A549 (cell line): ENCODE measurements around the gene RPS21. TPM values are rescaled to one million over a fixed set of nuclear protein-coding genes. Genes with fewer than 3 reads are reported as not detected.

Experiments
- ATAC-seq, 2 experiments: fragments of 200-7000 bp in 1 of 2; fragments of >200 bp in 1 of 2; cut with Nextera tagmentation in 1 of 2; cut with Tn5 transposase in 1 of 2; 3 replicates each; pipeline versions ENCODE4 v1.8.0 to v1.9.1; 2018 to 2020; ENCODE audit warnings: mild to moderate bottlenecking in 1 of 2, moderate library complexity in 1 of 2
- CTCF ChIA-PET: fragments of 300-600 bp; sonication (Branson Sonifier 250); formaldehyde crosslinking; extraction: SDS; loops from one replicate; lab custom pipeline; 2021; ENCODE audit warnings: antibody characterized with exemption, inconsistent platforms; lab: Yijun Ruan, JAX
- POLR2A ChIA-PET: fragments of 350-600 bp; formaldehyde crosslinking; extraction: SDS; loops from one replicate; lab custom pipeline; 2021; ENCODE audit warnings: antibody characterized with exemption, inconsistent platforms; lab: Yijun Ruan, JAX
- DNase-seq, 2 experiments: peaks; one replicate each; pipeline versions ENCODE4 v3.0.0 to v3.0.0-alpha.2; 2011 to 2016; ENCODE audit warnings: low read depth in 1 of 2, low spot score in 1 of 2
- FAIRE-seq: peaks from 2 replicates; lab custom pipeline; 2011; peaks lifted over from hg19 to GRCh38; lab: Jason Lieb, UNC
- H3K27ac ChIP-seq, 2 experiments: fragments of >200 bp; sonication (Bioruptor Twin); formaldehyde crosslinking; 3 replicates each; pipeline ENCODE4 v1.5.1; 2016 to 2017
- H3K4me1 ChIP-seq: fragments of >200 bp; sonication (Bioruptor Twin); formaldehyde crosslinking; 3 replicates; pipeline ENCODE4 v1.6.1; 2016
- H3K4me2 ChIP-seq: fragments of >200 bp; sonication (Bioruptor Twin); formaldehyde crosslinking; 3 replicates; pipeline ENCODE4 v1.6.1; 2016
- H3K4me3 ChIP-seq: fragments of >200 bp; sonication (Bioruptor Twin); formaldehyde crosslinking; 3 replicates; pipeline ENCODE4 v1.5.1; 2016
- H3K9me3 ChIP-seq: fragments of >200 bp; sonication (Bioruptor Twin); formaldehyde crosslinking; 3 replicates; pipeline ENCODE4 v1.6.1; 2016
- CBX8 ChIP-seq: fragments of 200-600 bp; sonication (generic); IDR thresholded peaks from 2 replicates; pipeline ENCODE4 v1.6.1; 2016
- EHMT2 ChIP-seq: fragments of 200-600 bp; sonication (generic); IDR thresholded peaks from 2 replicates; pipeline ENCODE4 v1.6.1; 2016; ENCODE audit warnings: antibody characterized with exemption, low read depth, mild to moderate bottlenecking, moderate library complexity
- EP300 ChIP-seq, 2 experiments: fragments of >200 bp; sonication (Bioruptor Twin); formaldehyde crosslinking; IDR thresholded peaks; 2 replicates in 1 of 2; 3 replicates in 1 of 2; pipeline ENCODE4 v1.6.1; 2016 to 2017
- GATA3 ChIP-seq: IDR thresholded peaks from 2 replicates; pipeline ENCODE4 v1.6.1; 2012; ENCODE audit warnings: borderline replicate concordance
- HMGXB4 ChIP-seq: fragments of 250-450 bp; sonication (Bioruptor Pico); IDR thresholded peaks from 2 replicates; pipeline ENCODE4 v1.5.0; 2021; ENCODE audit warnings: mild to moderate bottlenecking, moderate library complexity, borderline replicate concordance
- HOXA7 ChIP-seq: fragments of 250-450 bp; sonication (Bioruptor Pico); IDR thresholded peaks from 2 replicates; pipeline ENCODE4 v1.5.0; 2020; ENCODE audit warnings: mild to moderate bottlenecking, moderate library complexity
- HOXB13 ChIP-seq: fragments of 250-450 bp; sonication (Bioruptor Pico); IDR thresholded peaks from 2 replicates; pipeline ENCODE4 v1.5.0; 2020; ENCODE audit warnings: low read depth, mild to moderate bottlenecking, moderate library complexity
- JUN ChIP-seq, 2 experiments: fragments of >200 bp; sonication (Bioruptor Twin); formaldehyde crosslinking; IDR thresholded peaks; 2 replicates in 1 of 2; 3 replicates in 1 of 2; pipeline ENCODE4 v1.6.1; 2016 to 2017
- MAFK ChIP-seq: fragments of 450-650 bp; IDR thresholded peaks from 2 replicates; pipeline ENCODE4 v1.6.1; 2014; ENCODE audit not compliant: partially characterized antibody
- MYC ChIP-seq: IDR thresholded peaks from 2 replicates; pipeline ENCODE4 v1.6.1; 2012; ENCODE audit warnings: mild to moderate bottlenecking, inconsistent platforms, low read length, improper control_type of control experiment, borderline replicate concordance
- NFE2L2 ChIP-seq: fragments of 150-350 bp; conservative IDR thresholded peaks from 2 replicates; pipeline ENCODE4 v1.6.1; 2014; ENCODE audit warnings: low read length
- NR3C1 ChIP-seq: fragments of >200 bp; sonication (Bioruptor Twin); formaldehyde crosslinking; IDR thresholded peaks from 3 replicates; pipeline ENCODE4 v1.6.1; 2017
- RAD21 ChIP-seq, 2 experiments: fragments of >200 bp in 1 of 2; sonication (Bioruptor Twin) in 1 of 2; formaldehyde crosslinking in 1 of 2; IDR thresholded peaks in 1 of 2; conservative IDR thresholded peaks in 1 of 2; 2 replicates in 1 of 2; 3 replicates in 1 of 2; pipeline ENCODE4 v1.6.1; 2012 to 2018; ENCODE audit warnings: inconsistent platforms in 1 of 2
- RARB ChIP-seq: fragments of 250-450 bp; sonication (Bioruptor Pico); IDR thresholded peaks from 2 replicates; pipeline ENCODE4 v1.8.0; 2021; ENCODE audit warnings: mild to moderate bottlenecking, moderate library complexity
- RFX5 ChIP-seq: fragments of 450-650 bp; IDR thresholded peaks from 2 replicates; pipeline ENCODE4 v1.7.1; 2014; ENCODE audit warnings: antibody characterized with exemption, mild to moderate bottlenecking, moderate library complexity
- RNF2 ChIP-seq: fragments of 200-600 bp; sonication (generic); IDR thresholded peaks from 2 replicates; pipeline ENCODE4 v1.6.1; 2016; ENCODE audit warnings: low read depth, mild to moderate bottlenecking, antibody characterized with exemption, moderate library complexity, borderline replicate concordance
- SREBF2 ChIP-seq: fragments of 450-650 bp; IDR thresholded peaks from 2 replicates; pipeline ENCODE4 v1.6.1; 2014; ENCODE audit warnings: mild to moderate bottlenecking, moderate library complexity
- TP53 ChIP-seq: fragments of 250-450 bp; sonication (Bioruptor Pico); IDR thresholded peaks from 2 replicates; pipeline ENCODE4 v1.5.0; 2021; ENCODE audit warnings: mild to moderate bottlenecking, moderate library complexity
- ZC3H11A ChIP-seq: fragments of 450-650 bp; IDR thresholded peaks from 2 replicates; pipeline ENCODE4 v1.6.1; 2014; ENCODE audit warnings: antibody characterized with exemption, mild to moderate bottlenecking
- ZSCAN20 ChIP-seq: fragments of 250-450 bp; sonication (Bioruptor Pico); IDR thresholded peaks from 2 replicates; pipeline ENCODE4 v1.8.0; 2022; ENCODE audit warnings: mild to moderate bottlenecking, moderate library complexity
- WGBS: methylation state at CpG from one replicate; pipeline ENCODE4 v1.1.6; 2017; ENCODE audit errors: missing lambda C conversion rate; 5-methylcytosine and 5-hydroxymethylcytosine counted together
- polyA plus RNA-seq, 4 experiments: library from polyadenylated mRNA; depleted of rRNA in 3 of 4; stranded (reverse); fragments of >200 nt; fragmentation: RNase III in 1 of 4; extraction: RNeasy Plus Mini Kit Qiagen cat#74134 plus additional on column Dnase treatment in 1 of 4; gene quantifications; 2 replicates in 3 of 4; 3 replicates in 1 of 4; pipeline ENCODE4 v1.2.3, GENCODE V29; 2011 to 2017
- TF ChIP-seq, protein P1 (sequence below): IDR thresholded peaks from 2 replicates; pipeline ENCODE4 v1.6.1; 2012; ENCODE audit warnings: low read depth, borderline replicate concordance
- TF ChIP-seq, protein P2 (sequence below): fragments of >200 bp; sonication (Bioruptor Twin); formaldehyde crosslinking; IDR thresholded peaks from 3 replicates; pipeline ENCODE4 v1.5.1; 2016
- TF ChIP-seq, protein P3 (sequence below): fragments of >200 bp; sonication (Bioruptor Twin); formaldehyde crosslinking; IDR thresholded peaks from 3 replicates; pipeline ENCODE4 v1.6.1; 2016
- TF ChIP-seq, protein P4 (sequence below): fragments of 150-350 bp; IDR thresholded peaks from 2 replicates; pipeline ENCODE4 v1.6.1; 2014; ENCODE audit warnings: low read depth, mild to moderate bottlenecking, low read length

The RPS21 gene
- polyA plus RNA-seq, 2 of the 4 experiments (the other 2 are of a cell fraction): 2,862 to 4,026 TPM

- TF ChIP-seq, protein P1, sequence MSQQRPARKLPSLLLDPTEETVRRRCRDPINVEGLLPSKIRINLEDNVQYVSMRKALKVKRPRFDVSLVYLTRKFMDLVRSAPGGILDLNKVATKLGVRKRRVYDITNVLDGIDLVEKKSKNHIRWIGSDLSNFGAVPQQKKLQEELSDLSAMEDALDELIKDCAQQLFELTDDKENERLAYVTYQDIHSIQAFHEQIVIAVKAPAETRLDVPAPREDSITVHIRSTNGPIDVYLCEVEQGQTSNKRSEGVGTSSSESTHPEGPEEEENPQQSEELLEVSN: no peak
- no peak for TF ChIP-seq ZC3H11A
- no peak for TF ChIP-seq RNF2
- no peak for TF ChIP-seq RAD21 (conservative IDR thresholded peaks at IDR 0.05 in 1 of 2, IDR thresholded peaks at IDR 0.05 in 1 of 2)
Measured at GRCh38 chr20:62403331-62403730, 16.4 kb downstream of the RPS21 start (continued).

DNA sequence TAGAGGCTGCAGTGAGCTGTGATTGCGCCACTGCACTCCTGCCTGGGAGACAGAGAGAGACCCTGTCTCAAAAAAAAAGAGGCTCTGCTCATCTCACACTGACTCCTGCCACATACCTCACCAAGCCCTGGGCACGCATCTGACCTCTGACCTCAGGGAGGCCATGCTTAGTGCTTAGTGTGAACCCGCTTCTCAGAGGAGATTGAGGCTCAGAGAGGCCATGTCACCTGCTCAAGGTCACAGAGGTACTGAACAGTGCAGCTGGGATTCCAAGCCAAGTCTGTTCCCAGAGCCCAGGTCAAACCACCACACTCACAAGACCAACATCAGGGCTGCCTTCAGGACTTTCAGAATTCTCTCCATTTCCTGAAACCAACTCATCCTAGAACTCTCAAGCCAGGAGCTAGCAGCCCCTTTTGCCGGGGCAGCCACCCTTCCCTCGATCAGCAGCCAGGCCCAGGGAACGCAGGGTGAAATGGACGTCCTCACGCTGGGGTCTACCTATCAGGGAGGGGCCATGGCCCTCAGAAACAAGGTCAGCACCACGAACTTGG, 17.3 kb downstream of the RPS21 start:
- no peak for FAIRE-seq
- Histone ChIP-seq H3K4me1 (peaks cover 13% of the 10 kb centered on the region), H3K4me3 (no peak overlapping the region), H3K9me3 (no peaks in the 10 kb centered on the region), H3K4me2 (no peak overlapping the region), H3K27ac (no peak overlapping the region)
- ChIA-PET CTCF (interaction anchor here (1.8 to 2.9 kb wide), 2 partner anchors 22 to 104 kb away, joined by 7 to 14 read pairs; no protein-coding TSS in a partner anchor), POLR2A (no interaction called here)
- DNase-seq: no peak
- TF ChIP-seq MAFK (no peak), MYC (no peak), JUN (IDR thresholded peaks at IDR 0.05) (no peak), RARB (CRISPR knock-in tag) (no peak), NR3C1 (no peak), CBX8 (no peak), SREBF2 (no peak), HOXB13 (CRISPR knock-in tag) (no peak), RNF2 (no peak)
- TF ChIP-seq, protein P2, sequence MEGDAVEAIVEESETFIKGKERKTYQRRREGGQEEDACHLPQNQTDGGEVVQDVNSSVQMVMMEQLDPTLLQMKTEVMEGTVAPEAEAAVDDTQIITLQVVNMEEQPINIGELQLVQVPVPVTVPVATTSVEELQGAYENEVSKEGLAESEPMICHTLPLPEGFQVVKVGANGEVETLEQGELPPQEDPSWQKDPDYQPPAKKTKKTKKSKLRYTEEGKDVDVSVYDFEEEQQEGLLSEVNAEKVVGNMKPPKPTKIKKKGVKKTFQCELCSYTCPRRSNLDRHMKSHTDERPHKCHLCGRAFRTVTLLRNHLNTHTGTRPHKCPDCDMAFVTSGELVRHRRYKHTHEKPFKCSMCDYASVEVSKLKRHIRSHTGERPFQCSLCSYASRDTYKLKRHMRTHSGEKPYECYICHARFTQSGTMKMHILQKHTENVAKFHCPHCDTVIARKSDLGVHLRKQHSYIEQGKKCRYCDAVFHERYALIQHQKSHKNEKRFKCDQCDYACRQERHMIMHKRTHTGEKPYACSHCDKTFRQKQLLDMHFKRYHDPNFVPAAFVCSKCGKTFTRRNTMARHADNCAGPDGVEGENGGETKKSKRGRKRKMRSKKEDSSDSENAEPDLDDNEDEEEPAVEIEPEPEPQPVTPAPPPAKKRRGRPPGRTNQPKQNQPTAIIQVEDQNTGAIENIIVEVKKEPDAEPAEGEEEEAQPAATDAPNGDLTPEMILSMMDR: no peak
- ATAC-seq: no peak
- 91% methylated on average over 9 of the region's 9 CpGs for WGBS

DNA sequence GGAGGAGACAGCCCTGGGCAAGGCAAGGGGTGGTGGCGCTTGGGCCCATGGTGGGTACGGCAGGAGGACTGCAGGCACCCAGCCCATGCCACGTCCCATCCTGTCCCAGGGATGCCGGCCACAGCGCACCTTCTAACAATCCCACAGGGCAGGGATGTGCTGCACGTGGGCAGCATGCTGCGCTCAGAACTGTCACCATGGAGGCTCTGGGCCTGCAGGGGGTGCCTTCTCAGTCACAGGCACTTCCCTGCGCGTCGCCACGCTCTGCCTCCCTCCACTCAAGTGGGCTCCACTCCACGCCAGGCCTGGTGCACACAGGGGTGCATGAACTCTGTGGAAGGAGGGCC, 17.8 kb downstream of the RPS21 start:
- DNase-seq: no peak
- TF ChIP-seq CBX8: no peak
- TF ChIP-seq RFX5: no peak
- TF ChIP-seq ZSCAN20 (CRISPR knock-in tag): no peak
- TF ChIP-seq, protein P1: no peak
- no peak for TF ChIP-seq RAD21 (conservative IDR thresholded peaks at IDR 0.05 in 1 of 2, IDR thresholded peaks at IDR 0.05 in 1 of 2)
- TF ChIP-seq HOXB13 (CRISPR knock-in tag): no peak
- no peak for TF ChIP-seq EP300 (IDR thresholded peaks at IDR 0.05)
- TF ChIP-seq, protein P3, sequence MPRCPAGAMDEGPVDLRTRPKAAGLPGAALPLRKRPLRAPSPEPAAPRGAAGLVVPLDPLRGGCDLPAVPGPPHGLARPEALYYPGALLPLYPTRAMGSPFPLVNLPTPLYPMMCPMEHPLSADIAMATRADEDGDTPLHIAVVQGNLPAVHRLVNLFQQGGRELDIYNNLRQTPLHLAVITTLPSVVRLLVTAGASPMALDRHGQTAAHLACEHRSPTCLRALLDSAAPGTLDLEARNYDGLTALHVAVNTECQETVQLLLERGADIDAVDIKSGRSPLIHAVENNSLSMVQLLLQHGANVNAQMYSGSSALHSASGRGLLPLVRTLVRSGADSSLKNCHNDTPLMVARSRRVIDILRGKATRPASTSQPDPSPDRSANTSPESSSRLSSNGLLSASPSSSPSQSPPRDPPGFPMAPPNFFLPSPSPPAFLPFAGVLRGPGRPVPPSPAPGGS: no peak
- TF ChIP-seq EHMT2: no peak
- no peak for TF ChIP-seq ZC3H11A
- no peak for TF ChIP-seq HOXA7
- TF ChIP-seq TP53 (CRISPR knock-in tag): no peak
- TF ChIP-seq HMGXB4 (CRISPR knock-in tag): no peak
- TF ChIP-seq, protein P4, sequence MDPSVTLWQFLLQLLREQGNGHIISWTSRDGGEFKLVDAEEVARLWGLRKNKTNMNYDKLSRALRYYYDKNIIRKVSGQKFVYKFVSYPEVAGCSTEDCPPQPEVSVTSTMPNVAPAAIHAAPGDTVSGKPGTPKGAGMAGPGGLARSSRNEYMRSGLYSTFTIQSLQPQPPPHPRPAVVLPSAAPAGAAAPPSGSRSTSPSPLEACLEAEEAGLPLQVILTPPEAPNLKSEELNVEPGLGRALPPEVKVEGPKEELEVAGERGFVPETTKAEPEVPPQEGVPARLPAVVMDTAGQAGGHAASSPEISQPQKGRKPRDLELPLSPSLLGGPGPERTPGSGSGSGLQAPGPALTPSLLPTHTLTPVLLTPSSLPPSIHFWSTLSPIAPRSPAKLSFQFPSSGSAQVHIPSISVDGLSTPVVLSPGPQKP: no peak
- no peak for TF ChIP-seq GATA3
- no peak for TF ChIP-seq NFE2L2
- peaks cover 14% of the 10 kb centered on the region for H3K4me1 ChIP-seq
- no peak overlapping the region for H3K27ac ChIP-seq
- CTCF ChIA-PET: interaction anchor here (0.6 to 2.9 kb wide), 8 partner anchors 9 to 451 kb away, joined by 3 to 14 read pairs (median 7); no protein-coding TSS in a partner anchor
- no peak for FAIRE-seq
- POLR2A ChIA-PET: no interaction called here
- H3K9me3 ChIP-seq: no peaks in the 10 kb centered on the region
- 92% methylated on average over 12 of the region's 12 CpGs for WGBS
- H3K4me3 ChIP-seq: no peak overlapping the region
- H3K4me2 ChIP-seq: no peak overlapping the region
- no peak for ATAC-seq
